ENCODE results near the gene ZNF526.

DNA sequence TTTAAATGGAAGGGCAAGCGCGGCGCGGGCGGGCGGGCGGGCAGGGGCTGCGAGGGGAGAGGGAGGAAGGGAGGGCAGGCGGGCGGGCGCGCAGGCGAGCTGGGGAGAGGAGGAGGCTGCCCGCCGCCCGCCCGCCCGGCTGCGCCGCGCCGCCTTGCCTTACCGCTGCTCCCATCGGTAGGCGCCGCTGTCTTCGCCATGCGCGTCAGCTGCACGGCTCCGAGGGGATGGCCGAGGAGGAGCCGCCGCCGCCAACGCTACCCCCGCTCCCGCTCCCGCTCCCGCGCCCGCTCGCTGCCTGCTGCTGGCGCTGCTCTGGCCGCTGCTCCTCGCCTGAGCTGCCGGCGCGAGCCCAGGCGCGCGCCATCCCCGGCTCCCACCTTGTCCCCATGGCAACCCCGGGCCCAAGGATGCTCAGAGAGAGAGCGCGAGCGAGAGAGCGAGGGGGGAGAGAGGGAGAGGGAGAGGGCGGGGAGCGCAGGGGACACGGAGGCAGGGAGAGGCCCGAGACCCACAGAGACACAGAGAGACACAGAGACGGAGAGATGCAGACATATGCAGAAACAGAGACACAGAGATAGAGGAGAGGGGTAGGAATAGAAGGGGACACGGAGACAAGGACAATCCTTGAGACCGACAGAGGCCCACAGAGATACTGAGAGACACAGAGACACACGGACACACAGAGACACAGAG lies 43.0 kb upstream of the ZNF526 start:
- no peak for TF ChIP-seq EZH2 (IDR thresholded peaks at IDR 0.05; ENCODE audit: borderline replicate concordance, low read length)
- TF ChIP-seq, protein P1, sequence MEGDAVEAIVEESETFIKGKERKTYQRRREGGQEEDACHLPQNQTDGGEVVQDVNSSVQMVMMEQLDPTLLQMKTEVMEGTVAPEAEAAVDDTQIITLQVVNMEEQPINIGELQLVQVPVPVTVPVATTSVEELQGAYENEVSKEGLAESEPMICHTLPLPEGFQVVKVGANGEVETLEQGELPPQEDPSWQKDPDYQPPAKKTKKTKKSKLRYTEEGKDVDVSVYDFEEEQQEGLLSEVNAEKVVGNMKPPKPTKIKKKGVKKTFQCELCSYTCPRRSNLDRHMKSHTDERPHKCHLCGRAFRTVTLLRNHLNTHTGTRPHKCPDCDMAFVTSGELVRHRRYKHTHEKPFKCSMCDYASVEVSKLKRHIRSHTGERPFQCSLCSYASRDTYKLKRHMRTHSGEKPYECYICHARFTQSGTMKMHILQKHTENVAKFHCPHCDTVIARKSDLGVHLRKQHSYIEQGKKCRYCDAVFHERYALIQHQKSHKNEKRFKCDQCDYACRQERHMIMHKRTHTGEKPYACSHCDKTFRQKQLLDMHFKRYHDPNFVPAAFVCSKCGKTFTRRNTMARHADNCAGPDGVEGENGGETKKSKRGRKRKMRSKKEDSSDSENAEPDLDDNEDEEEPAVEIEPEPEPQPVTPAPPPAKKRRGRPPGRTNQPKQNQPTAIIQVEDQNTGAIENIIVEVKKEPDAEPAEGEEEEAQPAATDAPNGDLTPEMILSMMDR (IDR thresholded peaks at IDR 0.05; ENCODE audit: low read length), result peak; percentile 27; the same call in 1 of the 2 replicates
